Activated CD4-positive, alpha-beta T cell treated with anti-CD3 and anti-CD28 coated beads, Interleukin-2, amount 50 U/mL, for 1 hour (primary cell): ENCODE data around the gene ZNF512.

Experiments used
- DNase-seq: peaks from one replicate; pipeline ENCODE4 v3.0.0-alpha.2; 2020

ZNF512 gene

GRCh38 chr2:27640722-27641245, 57.9 kb downstream of the ZNF512 start:
- DNase-seq = no peak

- DNase-seq = no peak
Observed at GRCh38 chr2:27645197-27645596, 62.4 kb downstream of the ZNF512 start.

DNA sequence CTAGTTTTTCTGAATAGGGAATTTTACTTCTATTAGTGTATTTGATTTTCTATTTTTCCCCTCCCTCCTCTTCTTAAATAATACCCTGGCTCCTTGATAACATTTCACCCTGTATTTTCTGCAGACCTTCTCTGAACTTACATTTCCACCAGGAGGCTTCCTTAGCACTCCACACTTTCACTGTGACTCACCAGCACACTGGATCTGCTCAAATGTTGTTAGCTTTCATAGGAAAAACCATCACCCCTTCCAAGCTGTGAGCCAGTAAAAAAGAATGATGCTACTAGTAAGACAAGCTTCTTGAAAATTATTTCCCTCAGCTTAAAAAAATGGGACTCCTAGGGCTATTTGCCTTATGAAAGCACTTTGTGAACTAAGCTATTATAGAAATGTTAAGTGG, 64.4 kb downstream of the ZNF512 start:
- DNase-seq = no peak

DNA sequence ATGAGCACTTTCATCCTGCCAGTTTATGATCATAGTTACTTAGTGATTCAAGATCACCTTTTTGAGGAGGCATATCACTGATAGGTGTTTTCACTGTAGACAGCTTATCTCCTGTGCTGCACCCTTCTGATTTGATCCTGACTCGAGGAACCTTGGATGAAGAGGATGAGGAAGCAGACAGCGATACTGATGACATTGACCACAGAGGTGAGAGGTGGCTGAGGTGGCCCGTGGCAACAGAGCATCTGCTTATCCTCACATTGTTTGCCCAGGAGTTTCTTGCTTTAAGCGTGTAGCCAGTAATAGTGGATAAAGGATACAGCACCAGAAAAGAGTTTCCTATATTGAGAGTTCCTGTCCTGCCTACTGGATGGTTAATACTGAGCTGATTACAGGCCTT, 64.9 kb downstream of the ZNF512 start:
- no peak for DNase-seq

DNA sequence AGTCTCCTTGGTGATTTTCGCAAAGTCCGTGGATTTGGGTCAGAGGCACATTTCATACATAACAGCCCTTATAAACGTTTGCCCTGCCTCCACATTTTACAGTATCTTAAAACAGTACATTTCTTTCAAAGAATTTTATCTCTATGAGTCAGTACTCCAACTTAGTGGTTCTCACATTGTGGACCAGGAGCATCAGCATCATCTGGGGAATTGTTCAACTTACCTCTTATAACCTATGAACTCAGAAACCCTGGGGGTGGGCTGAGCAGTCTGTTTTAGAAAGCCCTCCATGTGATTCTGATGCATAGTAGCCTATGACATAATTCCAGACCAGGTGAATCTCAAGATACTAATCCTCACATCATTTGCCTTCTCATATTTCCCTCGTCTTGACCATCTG, 68.2 kb downstream of the ZNF512 start:
- no peak for DNase-seq

- DNase-seq = no peak
Observed at GRCh38 chr2:27652341-27652740, 69.5 kb downstream of the ZNF512 start.

- DNase-seq = no peak
Observed at GRCh38 chr2:27652790-27653189, 69.9 kb downstream of the ZNF512 start.

- no peak for DNase-seq
Observed at GRCh38 chr2:27653397-27653796, 70.6 kb downstream of the ZNF512 start.

GRCh38 chr2:27655155-27655951, 72.5 kb downstream of the ZNF512 start:
- no peak for DNase-seq

DNA sequence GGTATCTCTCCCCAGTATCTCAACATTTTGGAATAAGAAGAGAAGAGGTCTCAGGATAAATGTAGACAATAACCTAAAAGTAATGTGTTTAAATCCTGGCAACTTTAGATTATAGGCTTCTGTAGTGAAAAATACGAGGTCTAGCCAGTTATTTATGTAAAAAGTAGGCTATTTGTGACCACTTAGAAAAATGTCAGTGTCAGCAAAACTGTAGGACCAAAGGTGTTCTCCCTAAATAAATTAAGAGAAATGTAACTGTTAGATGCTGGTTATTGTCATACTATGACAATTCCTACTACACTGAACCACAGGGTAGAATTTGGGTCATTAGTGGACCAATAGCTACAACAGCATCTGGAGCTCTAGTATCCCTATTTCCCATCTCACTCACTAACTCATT, 78.5 kb downstream of the ZNF512 start:
- DNase-seq = no peak

DNA sequence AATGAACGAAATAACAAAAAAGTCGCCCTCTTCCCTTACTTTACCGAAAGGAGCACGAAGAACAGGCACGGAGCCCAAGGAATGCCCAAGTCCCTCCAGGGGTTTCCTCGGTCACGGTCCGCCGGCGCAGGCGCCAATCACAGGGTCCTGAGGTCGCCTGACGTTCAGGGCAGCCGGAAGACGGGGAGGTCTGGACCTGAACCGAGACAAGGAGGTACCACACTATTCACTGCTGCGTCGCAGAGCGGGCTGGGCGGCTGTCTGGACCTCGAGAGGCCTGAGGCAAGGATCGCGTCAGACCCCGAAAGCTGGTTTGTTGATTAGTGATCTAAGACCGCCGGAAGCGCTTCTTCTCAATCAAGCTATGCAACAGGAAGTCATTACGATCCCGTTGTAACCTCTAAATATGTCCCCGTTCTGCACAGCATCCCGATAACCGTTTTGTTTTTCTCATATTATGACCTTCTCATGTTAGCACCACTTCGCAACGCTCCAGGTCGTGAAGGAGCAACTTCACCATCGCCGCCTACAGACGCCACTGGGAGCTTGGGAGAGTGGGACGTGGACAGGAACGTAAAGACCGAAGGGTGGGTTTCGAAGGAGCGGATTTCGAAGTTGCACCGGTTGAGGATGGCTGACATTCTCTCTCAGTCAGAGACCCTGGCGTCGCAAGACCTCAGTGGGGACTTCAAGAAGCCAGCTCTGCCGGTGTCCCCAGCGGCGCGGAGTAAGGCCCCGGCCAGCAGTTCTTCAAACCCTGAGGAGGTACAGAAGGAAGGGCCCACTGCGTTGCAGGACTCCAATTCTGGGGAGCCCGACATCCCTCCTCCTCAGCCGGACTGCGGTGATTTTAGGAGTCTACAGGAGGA, 80.7 kb downstream of the ZNF512 start, which contains the start of the genes SLC4A1AP and SUPT7L:
Gene SLC4A1AP, plus strand, starts transcription at position 605 of the 869 bp plus-strand sequence. Its CDS starts 26 bp downstream, at position 631.
Gene SUPT7L, minus strand, starts transcription at position 330 of the 869 bp plus-strand sequence. CDS start 1,422 bp downstream, outside the sequence.
- DNase-seq = peak; percentile 70

DNA sequence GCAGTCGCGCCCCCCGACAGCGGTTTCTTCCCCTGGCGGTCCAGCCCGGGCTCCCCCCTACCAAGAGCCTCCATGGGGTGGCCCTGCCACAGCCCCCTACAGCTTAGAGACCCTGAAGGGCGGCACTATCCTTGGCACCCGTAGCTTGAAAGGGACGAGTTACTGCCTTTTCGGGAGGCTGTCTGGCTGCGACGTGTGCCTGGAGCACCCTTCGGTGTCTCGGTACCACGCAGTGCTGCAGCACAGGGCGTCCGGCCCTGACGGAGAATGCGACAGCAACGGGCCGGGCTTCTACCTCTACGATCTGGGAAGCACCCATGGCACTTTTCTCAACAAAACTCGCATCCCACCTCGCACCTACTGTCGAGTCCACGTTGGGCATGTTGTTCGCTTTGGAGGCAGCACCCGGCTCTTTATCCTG, 81.3 kb downstream of the ZNF512 start:
- DNase-seq = no peak

DNA sequence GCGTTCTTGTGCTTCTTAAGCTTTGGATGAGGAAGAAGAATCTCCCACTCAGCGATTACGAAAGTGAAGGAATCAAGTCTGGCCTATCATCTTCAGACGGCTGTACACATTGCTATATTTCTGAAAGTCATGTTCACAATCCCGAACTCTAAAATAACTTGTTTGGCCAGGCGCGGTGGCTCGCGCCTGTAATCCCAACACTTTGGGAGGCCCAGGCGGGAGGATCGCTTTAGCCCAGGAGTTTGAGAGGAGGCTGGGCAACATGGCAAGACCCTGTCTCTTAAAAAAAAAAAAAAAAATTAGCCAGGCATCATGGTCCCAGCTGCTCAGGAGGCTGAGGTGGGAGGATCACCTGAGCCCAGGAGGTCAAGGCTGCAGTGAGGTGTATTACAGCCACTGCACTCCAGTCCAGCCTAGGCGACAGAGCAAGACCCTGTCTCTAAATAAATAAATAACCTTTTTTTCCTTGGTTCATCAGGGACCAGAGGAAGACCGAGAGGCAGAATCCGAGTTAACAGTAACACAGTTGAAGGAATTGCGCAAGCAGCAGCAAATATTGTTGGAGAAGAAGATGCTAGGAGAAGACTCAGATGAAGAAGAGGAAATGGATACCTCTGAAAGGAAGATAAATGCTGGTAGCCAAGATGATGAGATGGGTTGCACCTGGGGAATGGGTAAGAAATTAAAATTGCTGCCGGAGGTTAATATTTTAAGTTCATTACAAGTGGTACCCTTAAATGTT, 82.0 kb downstream of the ZNF512 start:
- DNase-seq = no peak

DNA sequence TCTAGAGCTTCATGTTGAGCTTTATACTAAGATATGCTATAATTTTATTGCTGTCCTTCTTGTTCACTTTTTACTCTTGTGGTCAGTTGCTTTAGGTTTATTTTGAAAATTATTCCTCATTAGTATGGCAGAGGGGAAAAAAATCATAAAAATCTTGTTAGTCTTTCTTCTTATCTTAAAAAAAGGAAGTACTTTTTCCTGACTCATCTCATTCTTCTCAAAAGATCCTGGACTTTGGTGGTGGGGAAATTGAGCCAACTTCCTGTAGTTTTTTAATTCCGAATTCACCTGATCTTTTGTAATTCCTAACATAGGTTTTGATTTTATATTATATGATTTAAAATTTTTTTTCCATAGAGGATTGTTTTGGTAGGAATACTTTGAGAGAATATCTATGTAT, 84.6 kb downstream of the ZNF512 start:
- DNase-seq = no peak

- DNase-seq = no peak
Observed at GRCh38 chr2:27671235-27671634, 88.4 kb downstream of the ZNF512 start.
